ENCODE results near the gene ASB2.

Gene ASB2

DNA sequence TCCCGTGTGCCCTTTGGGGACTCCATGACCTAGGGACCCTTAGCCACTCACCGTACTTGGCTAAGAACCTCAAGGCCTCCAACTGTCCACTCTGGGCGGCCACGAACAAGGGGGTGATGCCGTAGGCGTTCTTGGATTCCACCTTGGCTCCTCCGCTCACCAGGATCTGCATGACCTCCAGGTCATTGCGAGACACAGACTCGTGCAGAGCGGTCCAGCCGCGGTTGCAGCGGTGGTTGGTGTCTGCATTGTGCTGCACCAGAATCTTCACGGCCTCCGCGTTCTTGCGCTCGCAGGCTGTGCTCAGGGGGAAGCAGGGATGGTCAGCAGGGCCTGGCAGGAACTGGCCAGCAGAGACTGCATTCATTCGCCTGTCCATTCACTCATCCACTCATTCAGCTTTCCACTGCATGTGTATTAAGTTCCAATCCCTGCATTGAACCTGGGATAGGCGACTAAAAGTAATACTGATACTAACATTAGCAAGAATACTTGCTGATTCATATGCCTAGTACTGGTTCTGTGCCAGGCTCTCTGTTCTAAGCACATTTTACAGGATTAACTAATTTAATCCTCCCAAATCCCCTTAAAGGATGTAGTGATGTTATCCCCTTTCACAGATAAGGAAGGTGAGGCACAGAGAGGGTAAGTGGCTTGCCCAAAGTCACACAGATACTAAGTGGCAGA, 25.3 kb downstream of the ASB2 start:
- peaks cover 9% of the 10 kb centered on the region; the same call in 1 of the 2 replicates for H4K20me1 ChIP-seq (ENCODE audit: insufficient read depth, low read length)
- no peak overlapping the region for H3K4me3 ChIP-seq (ENCODE audit: low read depth in 1 of 2, low read length in 2 of 2)
- TF ChIP-seq, protein P1, sequence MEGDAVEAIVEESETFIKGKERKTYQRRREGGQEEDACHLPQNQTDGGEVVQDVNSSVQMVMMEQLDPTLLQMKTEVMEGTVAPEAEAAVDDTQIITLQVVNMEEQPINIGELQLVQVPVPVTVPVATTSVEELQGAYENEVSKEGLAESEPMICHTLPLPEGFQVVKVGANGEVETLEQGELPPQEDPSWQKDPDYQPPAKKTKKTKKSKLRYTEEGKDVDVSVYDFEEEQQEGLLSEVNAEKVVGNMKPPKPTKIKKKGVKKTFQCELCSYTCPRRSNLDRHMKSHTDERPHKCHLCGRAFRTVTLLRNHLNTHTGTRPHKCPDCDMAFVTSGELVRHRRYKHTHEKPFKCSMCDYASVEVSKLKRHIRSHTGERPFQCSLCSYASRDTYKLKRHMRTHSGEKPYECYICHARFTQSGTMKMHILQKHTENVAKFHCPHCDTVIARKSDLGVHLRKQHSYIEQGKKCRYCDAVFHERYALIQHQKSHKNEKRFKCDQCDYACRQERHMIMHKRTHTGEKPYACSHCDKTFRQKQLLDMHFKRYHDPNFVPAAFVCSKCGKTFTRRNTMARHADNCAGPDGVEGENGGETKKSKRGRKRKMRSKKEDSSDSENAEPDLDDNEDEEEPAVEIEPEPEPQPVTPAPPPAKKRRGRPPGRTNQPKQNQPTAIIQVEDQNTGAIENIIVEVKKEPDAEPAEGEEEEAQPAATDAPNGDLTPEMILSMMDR (IDR thresholded peaks at IDR 0.05; ENCODE audit: borderline replicate concordance, extremely low read depth, low read length, poor library complexity, severe bottlenecking), result no peak
- TF ChIP-seq EZH2 (IDR thresholded peaks at IDR 0.05; ENCODE audit: borderline replicate concordance, low read depth, low read length, severe bottlenecking), result no peak
- H3K36me3 ChIP-seq (ENCODE audit: insufficient read depth, low read length), result no peaks in the 10 kb centered on the region
- no peak overlapping the region for H3K27ac ChIP-seq (ENCODE audit: low read length)
- DNase-seq, result no peak
- no peak overlapping the region for H3K9ac ChIP-seq (ENCODE audit: low read depth, low read length)
- no peak overlapping the region for H3K4me2 ChIP-seq (ENCODE audit: insufficient read depth, low read length)
- no peak overlapping the region for H2AFZ ChIP-seq (ENCODE audit: low read depth, low read length)
- H3K9me3 ChIP-seq (ENCODE audit: insufficient read depth, low read length, severe bottlenecking), result no peaks in the 10 kb centered on the region
- no peaks in the 10 kb centered on the region for H3K79me2 ChIP-seq (ENCODE audit: insufficient read depth, low read length)
- no peaks in the 10 kb centered on the region for H3K4me1 ChIP-seq (ENCODE audit: insufficient read depth, low read length)
- ATAC-seq (ENCODE audit: insufficient read depth, low read depth), result no peak
- H3K27me3 ChIP-seq (ENCODE audit: insufficient read depth, low read length, poor library complexity), result no peaks in the 10 kb centered on the region

GRCh38 chr14:93949511-93950075, 26.8 kb downstream of the ASB2 start:
- H3K27ac ChIP-seq (ENCODE audit: low read length), result no peak overlapping the region
- no peaks in the 10 kb centered on the region for H3K36me3 ChIP-seq (ENCODE audit: insufficient read depth, low read length)
- no peak overlapping the region for H2AFZ ChIP-seq (ENCODE audit: low read depth, low read length)
- no peaks in the 10 kb centered on the region for H3K9me3 ChIP-seq (ENCODE audit: insufficient read depth, low read length, severe bottlenecking)
- DNase-seq, result no peak
- ATAC-seq (ENCODE audit: insufficient read depth, low read depth), result no peak
- TF ChIP-seq, protein P1 (IDR thresholded peaks at IDR 0.05; ENCODE audit: borderline replicate concordance, extremely low read depth, low read length, poor library complexity, severe bottlenecking), result no peak
- no peak for TF ChIP-seq EZH2 (IDR thresholded peaks at IDR 0.05; ENCODE audit: borderline replicate concordance, low read depth, low read length, severe bottlenecking)
- H3K79me2 ChIP-seq (ENCODE audit: insufficient read depth, low read length), result no peaks in the 10 kb centered on the region
- H3K9ac ChIP-seq (ENCODE audit: low read depth, low read length), result no peak overlapping the region
- H3K27me3 ChIP-seq (ENCODE audit: insufficient read depth, low read length, poor library complexity), result peaks cover 7% of the 10 kb centered on the region
- no peaks in the 10 kb centered on the region for H3K4me1 ChIP-seq (ENCODE audit: insufficient read depth, low read length)
- no peak overlapping the region for H3K4me2 ChIP-seq (ENCODE audit: insufficient read depth, low read length)
- H3K4me3 ChIP-seq (ENCODE audit: low read depth in 1 of 2, low read length in 2 of 2), result no peak overlapping the region
- peaks cover 9% of the 10 kb centered on the region; the same call in 1 of the 2 replicates for H4K20me1 ChIP-seq (ENCODE audit: insufficient read depth, low read length)

- peaks cover 12% of the 10 kb centered on the region for H3K27me3 ChIP-seq (ENCODE audit: insufficient read depth, low read length, poor library complexity)
- ATAC-seq (ENCODE audit: insufficient read depth, low read depth) (no peak), DNase-seq (no peak)
- no peaks in the 10 kb centered on the region for H3K9me3 ChIP-seq (ENCODE audit: insufficient read depth, low read length, severe bottlenecking)
- H3K36me3 ChIP-seq (ENCODE audit: insufficient read depth, low read length), result no peaks in the 10 kb centered on the region
- no peak overlapping the region for H3K9ac ChIP-seq (ENCODE audit: low read depth, low read length)
- no peak overlapping the region for H3K4me2 ChIP-seq (ENCODE audit: insufficient read depth, low read length)
- H4K20me1 ChIP-seq (ENCODE audit: insufficient read depth, low read length), result no peaks in the 10 kb centered on the region; the same call in 1 of the 2 replicates
- H3K27ac ChIP-seq (ENCODE audit: low read length), result no peak overlapping the region
- TF ChIP-seq EZH2 (IDR thresholded peaks at IDR 0.05; ENCODE audit: borderline replicate concordance, low read depth, low read length, severe bottlenecking), result no peak
- TF ChIP-seq, protein P1 (IDR thresholded peaks at IDR 0.05; ENCODE audit: borderline replicate concordance, extremely low read depth, low read length, poor library complexity, severe bottlenecking), result no peak
- no peaks in the 10 kb centered on the region for H3K79me2 ChIP-seq (ENCODE audit: insufficient read depth, low read length)
- H3K4me3 ChIP-seq (ENCODE audit: low read depth in 1 of 2, low read length in 2 of 2), result no peak overlapping the region
- H3K4me1 ChIP-seq (ENCODE audit: insufficient read depth, low read length), result no peaks in the 10 kb centered on the region
- no peak overlapping the region for H2AFZ ChIP-seq (ENCODE audit: low read depth, low read length)
Observed at GRCh38 chr14:93947282-93947681, 29.1 kb downstream of the ASB2 start.

Measured in DND-41 (cell line).